H4 (cell line): ENCODE measurements around the gene EMX1. TPM values are rescaled to one million over a fixed set of nuclear protein-coding genes. Genes with fewer than 3 reads are reported as not detected.
"Not testable (repeated sequence)": the region's sequence is repeated elsewhere in the genome, so short reads cannot be mapped to it uniquely, and the experiment has no call there.

Experiments
- DNase-seq: peaks from one replicate; pipeline ENCODE4 v3.0.0-alpha.2; 2015; ENCODE audit warnings: low spot score
- total RNA-seq: library from RNA; depleted of rRNA; stranded (reverse); fragments of >200 nt; shearing (Covaris generic); gene quantifications from 2 replicates; pipeline ENCODE4 v1.2.3, GENCODE V29; 2014

Gene EMX1
- total RNA-seq, 1 experiment from 2014 or later = not detected

GRCh38 chr2:72900191-72900825, 17.0 kb upstream of the EMX1 start:
- peak; percentile 1 for DNase-seq

GRCh38 chr2:72901426-72901825, 15.9 kb upstream of the EMX1 start:
- peak; percentile 2 for DNase-seq

DNA sequence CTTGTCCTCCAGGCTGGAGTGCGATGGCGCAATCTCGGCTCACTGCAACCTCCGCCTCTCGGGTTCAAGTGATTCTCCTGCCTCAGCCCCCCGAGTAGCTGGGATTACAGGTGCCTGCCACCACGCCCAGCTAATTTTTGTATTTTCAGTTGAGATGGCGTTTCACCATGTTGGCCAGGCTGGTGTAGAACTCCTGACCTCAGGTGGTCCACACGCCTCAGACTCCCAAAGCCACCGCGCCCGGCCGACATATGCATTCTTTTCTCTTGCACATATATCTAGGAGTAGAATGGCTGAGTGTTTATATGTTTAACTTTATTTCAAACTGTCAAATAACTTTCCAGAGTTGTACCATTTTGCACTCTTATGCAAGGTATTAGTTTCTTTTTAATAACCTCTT, 9.9 kb upstream of the EMX1 start:
- DNase-seq = not testable (repeated sequence)

DNA sequence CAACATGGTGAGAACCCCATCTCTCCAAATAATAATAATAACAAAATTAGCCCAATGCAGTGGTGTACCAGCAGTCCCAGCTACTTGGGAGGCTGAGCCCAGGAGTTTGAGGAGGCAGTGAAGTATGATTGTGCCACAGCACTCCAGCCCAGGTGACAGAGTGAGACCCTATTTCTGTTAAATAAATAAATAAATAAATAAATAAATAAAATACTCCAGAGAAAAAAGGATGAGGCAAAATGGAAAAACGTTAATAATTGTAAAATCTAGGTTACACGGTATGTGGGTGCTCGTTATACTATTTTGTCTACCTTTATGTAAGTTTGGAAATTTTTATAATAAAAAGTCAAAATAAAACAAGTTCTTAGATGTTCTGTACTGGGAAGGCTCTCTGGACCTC, 8.6 kb upstream of the EMX1 start:
- DNase-seq = no peak

GRCh38 chr2:72911256-72911655, 6.1 kb upstream of the EMX1 start:
- no peak for DNase-seq

- no peak for DNase-seq
These were observed 3.7 kb upstream of the EMX1 start for GRCh38 chr2:72913486-72914205.

DNA sequence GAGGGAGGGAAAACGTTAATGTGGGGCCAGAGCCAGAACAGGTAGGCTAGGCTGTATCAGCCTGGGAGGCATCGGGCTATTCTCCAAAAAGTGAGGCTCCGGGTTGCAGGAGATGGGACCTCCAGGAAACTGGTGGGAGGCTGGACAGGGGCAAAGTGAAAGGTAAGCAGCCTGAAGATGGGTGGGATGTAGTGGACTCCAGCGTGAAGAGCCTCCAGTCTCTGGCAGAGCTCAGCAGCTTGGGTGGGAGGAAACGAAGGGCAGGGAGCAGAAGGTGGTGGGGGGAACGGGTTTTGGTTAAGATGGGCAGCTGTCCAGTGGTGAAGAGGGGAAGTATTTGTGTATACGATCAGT, 3.1 kb upstream of the EMX1 start:
- no peak for DNase-seq

DNA sequence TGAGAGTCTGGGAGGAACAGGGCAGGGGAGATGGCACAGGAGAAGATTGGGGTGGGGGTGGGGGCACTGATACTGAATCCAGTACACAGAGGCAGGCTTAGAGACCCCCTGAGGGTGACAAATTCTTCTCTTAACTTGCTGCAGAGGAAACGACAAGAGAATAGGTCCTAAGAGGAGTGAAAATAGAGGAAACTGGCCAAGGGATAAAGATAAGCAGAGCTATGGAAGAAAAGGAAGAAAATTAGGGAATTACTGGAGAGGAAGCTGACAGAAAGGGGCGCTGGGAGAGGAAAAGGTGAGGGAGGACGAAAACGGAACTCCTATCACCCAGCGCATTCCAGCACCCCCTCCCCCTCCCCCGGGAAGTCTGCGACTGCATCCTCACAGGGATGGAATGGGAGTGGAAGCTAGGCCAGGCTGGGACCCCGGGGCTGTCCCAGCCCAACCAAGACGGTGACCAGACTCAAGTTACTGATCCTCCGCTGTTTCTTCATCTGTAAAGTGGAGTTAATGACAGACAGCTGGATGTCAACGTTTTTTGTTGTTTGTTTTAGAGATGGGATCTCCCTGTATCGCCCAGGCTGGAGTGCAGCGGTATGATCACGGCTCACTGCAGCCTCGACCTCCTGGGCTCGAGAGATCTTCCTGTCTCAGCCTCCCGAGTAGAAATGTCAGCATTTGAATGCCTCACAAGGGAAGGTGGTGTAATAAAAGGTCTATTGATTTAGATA, 2.6 kb upstream of the EMX1 start:
- DNase-seq = no peak

DNA sequence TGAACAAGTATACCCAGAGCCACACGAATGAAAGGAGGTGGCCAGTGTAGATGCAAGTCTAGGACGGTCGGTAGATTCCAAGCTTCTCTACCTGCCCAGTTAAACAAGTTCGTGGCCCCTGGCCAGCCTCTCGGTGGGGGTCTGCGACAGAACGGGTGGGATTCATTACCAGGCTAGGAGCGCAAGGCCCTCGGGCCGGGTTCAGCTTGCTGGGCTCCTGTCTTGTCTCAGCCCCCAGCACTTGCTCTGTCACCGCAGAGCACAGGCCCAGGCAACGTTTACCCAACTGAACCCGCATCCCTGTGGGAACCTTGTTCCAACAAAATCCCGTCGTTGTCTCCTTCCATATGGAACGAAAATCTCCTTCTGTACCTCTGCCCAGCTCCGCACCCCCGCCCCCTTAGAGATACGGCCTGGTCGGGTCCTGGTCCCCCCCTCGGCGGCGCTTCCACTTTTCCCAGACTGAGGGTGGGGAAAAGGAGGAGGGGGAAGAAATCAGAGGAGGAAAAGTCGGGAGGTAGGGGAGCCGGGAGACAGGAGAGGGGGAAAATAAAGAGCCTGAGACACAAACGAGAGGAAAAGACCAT, 1.9 kb upstream of the EMX1 start:
- DNase-seq = no peak

- no peak for DNase-seq
These were observed 1.2 kb upstream of the EMX1 start for GRCh38 chr2:72915907-72916742.

GRCh38 chr2:72916743-72917137, 579 bp upstream of the EMX1 start:
- DNase-seq = no peak

GRCh38 chr2:72917877-72918553, 696 bp downstream of the EMX1 start:
- no peak for DNase-seq

- no peak for DNase-seq
These were observed 2.3 kb downstream of the EMX1 start for GRCh38 chr2:72919414-72920317.

DNA sequence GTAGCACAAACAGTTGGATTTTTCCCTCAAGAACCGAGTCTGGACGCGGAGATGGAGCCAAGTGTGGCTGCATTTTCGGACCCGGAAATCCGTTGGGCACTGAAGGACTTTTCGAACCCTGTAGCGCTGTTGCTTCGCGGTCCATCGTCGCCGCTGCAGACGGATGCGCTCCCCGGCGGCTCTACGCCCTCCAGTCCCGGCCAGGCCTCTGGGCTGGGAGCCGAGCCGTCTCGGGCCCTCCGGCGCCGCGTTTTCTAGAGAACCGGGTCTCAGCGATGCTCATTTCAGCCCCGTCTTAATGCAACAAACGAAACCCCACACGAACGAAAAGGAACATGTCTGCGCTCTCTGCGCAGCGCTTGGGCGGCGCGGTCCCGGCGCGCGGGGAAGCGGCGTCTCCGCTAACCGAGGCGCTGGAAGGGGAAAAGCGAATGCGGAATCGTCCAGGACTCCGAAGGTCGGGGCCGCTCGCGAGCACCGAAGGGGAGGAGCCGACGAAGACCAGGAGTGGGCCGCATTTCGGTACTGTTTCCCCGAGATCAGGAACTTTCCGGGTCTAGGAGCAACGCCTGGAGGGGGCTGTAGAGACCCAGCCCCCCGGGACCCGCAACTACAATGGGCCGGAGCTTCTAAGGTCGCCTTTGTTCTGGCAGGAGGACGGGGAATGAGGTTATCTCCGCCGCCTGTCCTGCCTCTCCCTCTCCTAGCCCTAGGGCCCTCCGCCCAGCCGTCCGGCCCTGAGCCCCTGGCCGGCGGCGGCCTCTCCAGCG, 3.2 kb downstream of the EMX1 start:
- DNase-seq = no peak

GRCh38 chr2:72921088-72921851, 4.0 kb downstream of the EMX1 start:
- DNase-seq = no peak

- DNase-seq = no peak
These were observed 4.5 kb downstream of the EMX1 start for GRCh38 chr2:72921853-72922252.

GRCh38 chr2:72923833-72924352, 6.6 kb downstream of the EMX1 start:
- DNase-seq = no peak
